Measurements from ENCODE around the gene MED27.

- TF ChIP-seq POLR2AphosphoS5 (IDR thresholded peaks at IDR 0.05; ENCODE audit: low read depth, low read length) (no peak), CTCF (IDR thresholded peaks at IDR 0.05; ENCODE audit: control extremely low read depth in 1 of 3, insufficient read depth in 1 of 3, low read depth in 1 of 3, low read length in 3 of 3) (no peak), CEBPB (IDR thresholded peaks at IDR 0.05; ENCODE audit: low read depth, low read length) (no peak), HDAC2 (IDR thresholded peaks at IDR 0.05; ENCODE audit: borderline replicate concordance in 1 of 2, low read depth in 2 of 2, low read length in 2 of 2) (no peak), SAP30 (IDR thresholded peaks at IDR 0.05; ENCODE audit: insufficient read depth, insufficient replicate concordance, low read length) (no peak), CHD2 (IDR thresholded peaks at IDR 0.05; ENCODE audit: low read length) (no peak), EP300 (IDR thresholded peaks at IDR 0.05; ENCODE audit: borderline replicate concordance in 1 of 2, low read depth in 2 of 2, low read length in 2 of 2) (no peak)
Observed at GRCh38 chr9:131814707-131815106, 265.0 kb downstream of the MED27 start.
